Measurements from ENCODE around the gene RTL10.

DNA sequence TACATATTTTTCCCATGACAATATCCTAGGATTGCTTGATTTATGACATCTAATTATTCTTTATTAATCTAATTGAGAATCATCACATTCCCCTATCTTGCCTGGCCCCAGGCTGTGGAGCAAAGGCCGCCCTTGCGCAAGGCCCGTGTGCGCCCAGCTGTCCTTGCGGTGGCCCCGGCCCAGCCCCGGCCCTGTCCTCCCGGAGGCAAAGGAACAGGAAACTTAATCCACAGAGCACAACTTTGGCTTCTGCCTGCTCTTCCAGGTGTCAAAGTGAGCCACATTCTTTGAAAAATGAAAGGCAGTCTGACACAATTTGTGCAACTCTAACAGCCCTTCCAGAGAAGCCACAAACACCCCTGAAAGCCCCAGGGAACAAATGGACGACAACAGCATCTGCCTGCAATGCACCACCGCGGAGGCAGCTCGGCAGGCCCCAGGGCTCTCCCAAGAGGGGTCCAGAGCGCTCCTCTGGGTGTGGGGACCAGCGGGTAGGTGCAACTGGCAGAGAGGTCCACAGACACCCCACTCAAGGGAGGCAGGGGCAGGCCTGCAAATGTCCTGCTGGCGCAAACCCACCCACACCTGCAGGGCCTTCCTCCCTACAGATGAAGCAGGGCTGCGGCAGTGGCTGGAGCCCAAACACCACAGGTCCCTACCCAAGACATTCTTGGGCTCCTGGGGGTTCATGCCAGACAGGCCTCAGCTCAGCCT, 30.3 kb downstream of the RTL10 start:
- TF ChIP-seq CTCF (IDR thresholded peaks at IDR 0.05) (no peak), EZH2 (IDR thresholded peaks at IDR 0.05; ENCODE audit: borderline replicate concordance, insufficient read depth, low read depth, low read length, poor library complexity, severe bottlenecking) (no peak)

Data from B cell (primary cell).